ENCODE measurements around the gene TMPRSS9.
"Not testable (repeated sequence)": the region's sequence is repeated elsewhere in the genome, so short reads cannot be mapped to it uniquely, and the experiment has no call there.

TMPRSS9 gene

GRCh38 chr19:2362046-2362969 lies 2.2 kb downstream of the TMPRSS9 start:
- no peak for DNase-seq (ENCODE audit: low read depth in 2 of 2)

- no peak for DNase-seq (ENCODE audit: low read depth in 2 of 2)
Measured at GRCh38 chr19:2362970-2363300, 2.9 kb downstream of the TMPRSS9 start.

GRCh38 chr19:2363419-2363818 lies 3.4 kb downstream of the TMPRSS9 start:
- no peak for DNase-seq (ENCODE audit: low read depth in 2 of 2)

DNA sequence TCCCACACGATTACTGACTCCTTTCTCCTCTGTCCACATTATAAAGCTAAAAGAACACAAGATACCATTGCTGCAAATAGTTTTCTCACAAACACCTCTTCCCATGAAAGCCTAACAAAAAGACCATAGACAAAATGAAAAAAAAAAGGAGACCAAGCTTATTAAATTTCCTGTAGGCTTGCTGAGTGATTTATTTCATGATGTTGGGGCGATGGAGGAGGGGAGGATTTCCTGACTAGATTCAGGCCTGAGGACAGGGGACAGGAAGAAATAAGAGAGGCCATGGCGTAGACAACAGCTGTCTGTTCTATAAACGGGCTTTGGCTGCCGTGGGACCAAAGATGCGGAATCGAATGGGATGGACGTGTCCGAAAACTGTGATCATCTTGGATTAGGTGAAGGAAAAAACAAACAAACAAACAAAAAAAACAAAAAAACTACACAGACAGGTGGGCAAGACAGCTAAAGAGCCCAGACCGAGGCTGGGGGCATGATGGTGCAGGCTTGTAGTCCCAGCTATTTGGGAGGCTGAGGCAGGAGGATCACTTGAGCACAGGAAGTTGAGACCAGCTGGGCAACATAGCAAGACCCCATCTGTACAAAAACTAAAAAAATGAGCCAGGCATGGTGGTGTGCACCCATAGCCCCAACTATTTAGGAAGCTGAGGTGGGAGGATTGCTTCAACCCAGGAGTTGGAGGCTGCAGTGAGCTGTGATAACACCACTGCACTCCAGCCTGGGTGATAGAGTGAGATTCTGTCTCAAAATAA lies 5.3 kb downstream of the TMPRSS9 start:
- no peak for DNase-seq (ENCODE audit: low read depth in 2 of 2)

GRCh38 chr19:2371656-2372055 lies 11.6 kb downstream of the TMPRSS9 start:
- DNase-seq (ENCODE audit: low read depth in 2 of 2) = no peak

DNA sequence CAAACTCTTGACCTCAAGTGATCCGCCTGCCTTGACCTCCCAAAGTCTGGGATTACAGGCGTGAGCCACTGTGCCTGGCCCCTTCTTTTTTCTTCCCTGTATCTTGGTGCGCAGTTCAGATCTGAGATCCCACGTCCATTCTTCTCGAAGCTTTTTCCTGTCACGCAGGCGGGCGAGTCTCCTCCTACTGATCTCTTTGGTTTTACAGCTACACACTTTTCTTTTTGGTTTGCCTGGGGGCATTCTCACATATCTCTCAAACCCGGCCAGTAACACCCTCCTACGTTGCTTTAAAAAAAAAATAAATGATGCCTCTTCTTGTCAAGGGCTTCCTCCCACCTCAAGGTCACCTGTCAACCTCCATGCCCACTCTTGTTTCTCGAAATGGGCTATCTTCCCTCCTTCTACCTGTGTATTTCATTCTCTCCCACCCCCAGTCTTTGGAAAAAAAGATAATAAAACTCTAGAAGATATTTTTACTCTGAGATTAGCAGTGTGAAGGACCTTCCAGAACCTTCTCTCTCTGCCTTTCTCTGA lies 12.1 kb downstream of the TMPRSS9 start:
- no peak for DNase-seq (ENCODE audit: low read depth in 2 of 2)

DNA sequence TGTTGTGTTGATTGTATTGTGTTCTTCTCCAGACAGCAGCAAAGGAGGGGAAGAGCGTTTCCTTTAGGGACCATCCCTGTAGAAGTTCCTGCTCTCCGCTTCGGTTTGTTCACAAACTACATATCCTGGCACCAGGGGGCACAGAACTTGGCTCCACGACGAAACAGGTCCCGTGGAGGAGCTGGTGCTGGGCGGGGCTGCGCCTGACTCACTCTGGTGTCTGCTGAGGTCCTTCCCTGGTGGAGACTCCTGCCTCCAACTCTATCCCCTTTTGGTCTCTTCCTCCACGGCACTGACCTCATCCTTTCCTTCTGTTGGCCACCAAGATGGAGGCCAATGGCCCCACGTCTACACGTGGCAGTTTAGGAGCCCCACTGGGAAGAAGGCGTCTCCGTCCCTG lies 14.7 kb downstream of the TMPRSS9 start:
- no peak for DNase-seq (ENCODE audit: low read depth in 2 of 2)

GRCh38 chr19:2375353-2376121 lies 15.5 kb downstream of the TMPRSS9 start:
- DNase-seq (ENCODE audit: low read depth in 2 of 2) = no peak

DNA sequence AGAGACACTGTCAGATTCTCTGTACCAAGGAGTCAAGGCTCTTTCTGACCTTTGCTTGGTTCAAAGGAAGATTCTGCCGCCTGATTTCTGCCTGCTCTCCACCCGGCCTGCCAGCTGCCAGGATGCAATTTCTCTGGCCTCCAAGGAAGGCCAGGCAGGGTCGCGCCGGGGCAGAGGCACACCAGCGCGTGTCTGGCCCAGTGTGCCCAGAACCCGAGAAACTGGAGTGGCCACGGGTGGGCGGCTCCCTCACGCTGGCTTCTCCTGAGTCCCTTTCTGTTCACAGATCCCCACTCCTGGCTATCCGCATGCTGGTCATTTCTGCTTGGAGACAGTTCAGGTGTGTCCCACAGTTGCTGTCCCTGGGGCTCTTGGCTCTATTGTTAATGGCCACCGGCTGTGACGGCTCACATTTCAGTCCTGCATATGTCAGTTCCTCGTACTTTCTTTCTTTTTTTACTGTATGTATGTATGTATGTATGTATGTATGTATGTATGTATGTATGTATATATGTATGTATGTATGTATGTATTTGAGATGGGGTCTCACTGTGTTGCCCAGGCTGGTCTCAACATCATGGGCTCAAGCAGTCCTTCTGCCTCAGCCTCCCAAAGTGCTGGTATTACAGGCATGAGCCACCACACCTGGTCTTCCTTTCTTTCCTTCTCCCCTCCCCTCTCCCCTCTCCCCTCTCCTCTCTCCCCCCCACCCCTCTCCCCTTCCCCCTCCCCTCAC lies 16.9 kb downstream of the TMPRSS9 start:
- DNase-seq (ENCODE audit: low read depth in 2 of 2) = no peak

DNA sequence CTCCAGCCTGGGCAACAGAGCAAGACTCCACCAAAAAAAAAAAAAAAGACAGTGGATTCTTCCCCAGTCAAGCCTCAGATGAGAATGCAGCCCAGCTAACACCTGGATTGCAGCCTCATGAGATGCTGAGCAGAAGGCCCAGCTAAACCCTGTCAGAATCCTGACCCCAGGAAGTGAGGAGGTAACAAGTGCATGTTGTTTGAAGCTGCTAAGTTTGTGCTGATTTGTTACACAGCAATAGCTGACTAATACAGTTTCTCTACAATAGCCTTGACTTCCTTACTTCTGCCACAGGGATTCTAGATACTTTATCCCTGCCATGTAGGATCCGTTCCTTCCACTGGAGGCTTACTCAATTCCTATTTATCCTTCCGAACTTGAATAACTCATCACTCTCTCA lies 20.5 kb downstream of the TMPRSS9 start:
- no peak for DNase-seq (ENCODE audit: low read depth in 2 of 2)

DNA sequence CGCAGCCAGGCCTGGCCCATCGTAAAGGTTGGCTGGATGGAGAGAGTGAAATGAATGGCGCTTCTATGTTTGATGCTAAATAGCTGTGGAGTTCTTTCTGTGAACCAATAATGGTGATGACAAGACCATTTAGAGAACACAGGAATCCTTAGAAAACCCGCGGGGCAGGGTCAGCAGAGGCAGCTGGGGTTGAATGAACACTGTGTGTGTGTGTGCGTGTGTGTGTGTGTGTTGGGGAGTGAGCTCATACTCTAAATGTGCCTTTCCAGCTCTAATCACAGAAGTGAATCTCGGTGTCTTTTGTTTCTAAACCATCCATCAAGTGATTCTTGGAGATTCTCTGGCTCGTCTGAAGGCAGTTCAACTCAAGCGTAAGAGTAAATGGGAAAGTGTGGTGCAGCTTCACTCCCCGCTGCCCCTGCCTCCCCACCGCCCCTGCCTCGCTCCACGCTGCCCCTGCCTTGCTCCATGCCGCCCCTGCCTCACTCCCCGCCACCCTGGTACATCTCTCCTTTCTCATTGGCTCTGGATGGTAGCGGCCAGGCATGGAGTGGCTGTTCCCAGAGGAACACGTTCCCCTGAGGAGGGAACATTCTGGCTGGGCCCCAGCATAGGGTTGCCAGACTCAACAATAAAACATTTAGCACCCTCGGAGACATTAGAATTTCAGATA lies 21.2 kb downstream of the TMPRSS9 start:
- no peak for DNase-seq (ENCODE audit: low read depth in 2 of 2)

DNA sequence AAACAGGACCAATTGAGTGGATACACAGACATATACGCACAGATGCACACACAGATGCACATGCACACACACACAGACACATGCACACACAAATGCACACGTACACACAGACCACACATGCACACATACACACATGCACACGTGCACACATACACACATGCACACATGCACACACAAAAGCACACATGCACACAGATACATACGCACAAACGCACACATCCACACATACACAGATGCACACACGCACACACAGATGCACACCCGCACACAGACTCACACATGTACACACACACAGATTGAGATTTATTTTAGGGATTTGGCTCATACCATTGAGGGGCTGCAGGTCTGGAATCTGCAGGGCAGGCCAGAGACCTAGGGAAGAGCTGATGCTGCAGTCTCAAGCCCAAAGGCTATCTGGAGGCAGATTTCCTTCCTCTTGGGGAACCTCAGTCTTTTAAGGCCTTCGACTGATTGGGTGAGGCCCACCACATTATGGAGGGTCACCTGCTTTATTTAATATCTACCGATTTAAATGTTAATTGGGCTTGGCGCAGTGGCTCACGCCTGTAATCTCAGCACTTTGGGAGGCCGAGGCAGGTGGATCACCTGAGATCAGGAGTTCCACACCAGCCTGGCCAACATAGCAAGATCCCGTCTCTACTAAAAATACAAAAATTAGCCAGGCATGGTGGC lies 22.6 kb downstream of the TMPRSS9 start:
- DNase-seq (ENCODE audit: low read depth in 2 of 2) = no peak

GRCh38 chr19:2385053-2385721 lies 25.1 kb downstream of the TMPRSS9 start:
- no peak for DNase-seq (ENCODE audit: low read depth in 2 of 2)

DNA sequence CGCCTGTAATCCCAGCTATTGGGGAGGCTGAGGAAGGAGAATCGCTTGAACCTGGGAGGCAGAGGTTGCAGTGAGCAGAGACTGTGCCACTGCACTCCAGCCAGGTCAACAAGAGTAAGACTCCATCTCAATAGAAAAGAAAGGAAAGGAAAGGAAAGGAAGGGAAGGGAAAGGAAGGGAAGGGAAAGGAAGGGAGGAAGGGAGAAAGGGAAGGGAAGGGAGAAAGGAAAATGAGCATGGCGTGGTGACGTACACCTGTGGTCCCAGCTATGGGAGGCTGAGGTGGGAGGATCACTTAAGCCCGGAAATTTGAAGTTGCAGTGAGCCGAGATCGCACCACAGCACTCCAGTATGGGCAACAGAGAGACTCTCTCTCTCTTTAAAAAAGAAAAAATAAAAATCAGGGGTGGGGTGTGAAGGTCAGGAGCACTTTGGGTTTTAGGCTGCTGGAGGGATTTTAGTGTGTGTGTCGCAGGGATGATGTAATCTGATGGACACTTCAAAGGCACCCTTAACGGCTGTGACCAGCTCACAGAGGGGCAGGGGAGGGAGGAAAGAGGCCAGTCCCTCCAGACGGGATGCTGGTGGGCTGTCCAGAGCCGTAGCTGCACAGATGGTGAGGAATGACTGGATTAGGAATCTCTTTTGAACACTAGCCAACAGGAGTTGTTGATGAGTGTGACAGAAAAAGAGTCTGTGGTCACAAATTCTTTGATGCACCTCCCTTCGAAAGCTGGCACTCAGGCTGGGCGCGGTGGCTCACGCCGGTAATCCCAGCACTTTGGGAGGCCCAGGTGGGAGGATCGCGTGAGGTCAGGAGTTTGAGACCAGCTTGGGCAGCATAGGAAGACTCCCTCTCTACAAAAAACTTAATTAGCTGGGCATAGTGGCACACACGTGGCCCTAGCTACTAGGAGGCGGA lies 27.6 kb downstream of the TMPRSS9 start:
- no peak for DNase-seq (ENCODE audit: low read depth in 2 of 2)

GRCh38 chr19:2389594-2389993 lies 29.5 kb downstream of the TMPRSS9 start:
- DNase-seq (ENCODE audit: low read depth in 2 of 2) = no peak

DNA sequence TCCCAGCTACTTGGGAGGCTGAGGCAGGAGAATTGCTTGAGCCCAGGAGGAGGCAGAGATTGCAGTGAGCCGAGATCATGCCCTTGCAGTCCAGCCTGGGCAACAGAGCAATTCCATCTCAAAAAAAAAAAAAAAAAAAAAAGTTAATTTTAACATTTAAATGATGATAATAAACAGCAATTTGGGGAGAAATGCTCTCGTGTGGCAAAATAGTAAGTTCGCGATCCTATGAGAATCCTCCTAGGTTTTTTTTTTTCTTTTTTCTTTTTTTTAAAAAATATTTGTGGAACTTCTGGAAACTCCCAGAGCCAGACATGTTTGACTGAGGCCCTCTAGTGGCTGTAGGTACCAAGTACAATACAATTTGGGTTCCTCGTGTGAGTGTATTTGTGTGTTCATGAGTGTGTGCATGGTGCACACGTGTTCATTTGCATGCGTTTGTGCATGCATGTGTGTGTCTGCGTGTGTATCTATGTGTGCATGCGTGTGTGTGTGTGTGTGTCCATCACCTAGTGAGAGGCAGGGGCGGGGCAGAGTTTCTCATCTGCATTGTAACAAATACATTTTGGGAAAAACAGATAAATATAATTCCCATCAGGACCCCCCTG lies 31.2 kb downstream of the TMPRSS9 start:
- DNase-seq (ENCODE audit: low read depth in 2 of 2) = no peak

GRCh38 chr19:2392366-2392765 lies 32.3 kb downstream of the TMPRSS9 start:
- no peak for DNase-seq (ENCODE audit: low read depth in 2 of 2)

- not testable (repeated sequence) for DNase-seq (ENCODE audit: low read depth in 2 of 2)
Measured at GRCh38 chr19:2392899-2393298, 32.8 kb downstream of the TMPRSS9 start.

Measured in stimulated activated CD8-positive, alpha-beta memory T cell treated with anti-CD3 and anti-CD28 coated beads, Interleukin-7, amount 100 ng/mL, for 4 hours (primary cell).